ENCODE data around the gene TEX48. TPM values are rescaled to one million over a fixed set of nuclear protein-coding genes. Genes with fewer than 3 reads are reported as not detected.

The TEX48 gene
- total RNA-seq, 1 donor from 2014 or later = not detected

- no peak for DNase-seq (ENCODE audit: missing footprints)
These were observed 7.0 kb downstream of the TEX48 start for GRCh38 chr9:114674798-114675540.

GRCh38 chr9:114674076-114674797 lies 7.8 kb downstream of the TEX48 start:
- ATAC-seq (no peak), DNase-seq (ENCODE audit: missing footprints) (no peak)
- intact Hi-C loops (cut with DNase I) = no loop called here

More at GRCh38 chr9:114674798-114675540, 7.0 kb downstream of the TEX48 start:
- intact Hi-C loops (cut with DNase I) = no loop called here
- ATAC-seq = no peak

- intact Hi-C loops (cut with DNase I) = no loop called here
- ATAC-seq (no peak), DNase-seq (ENCODE audit: missing footprints) (no peak)
These were observed 10.4 kb downstream of the TEX48 start for GRCh38 chr9:114671605-114672004.

- no peak for ATAC-seq
- intact Hi-C loops (cut with DNase I) = no loop called here
- DNase-seq (ENCODE audit: missing footprints) = no peak
These were observed 12.0 kb downstream of the TEX48 start for GRCh38 chr9:114669961-114670360.

- ATAC-seq (no peak), DNase-seq (ENCODE audit: missing footprints) (no peak)
- intact Hi-C loops (cut with DNase I) = no loop called here
These were observed 13.8 kb downstream of the TEX48 start for GRCh38 chr9:114668146-114668545.

GRCh38 chr9:114666851-114667250 lies 15.1 kb downstream of the TEX48 start:
- intact Hi-C loops (cut with DNase I) = no loop called here

GRCh38 chr9:114666401-114666800 lies 15.6 kb downstream of the TEX48 start:
- no peak for ATAC-seq
- DNase-seq (ENCODE audit: missing footprints) = no peak
- intact Hi-C loops (cut with DNase I) = no loop called here

More at GRCh38 chr9:114666851-114667250, 15.1 kb downstream of the TEX48 start:
- DNase-seq (ENCODE audit: missing footprints) = no peak
- ATAC-seq = no peak

- intact Hi-C loops (cut with DNase I) = loop anchor here (5.0 kb wide), 1 partner anchor 348 kb away; no protein-coding TSS in a partner anchor
- no peak for DNase-seq (ENCODE audit: missing footprints)
- no peak for ATAC-seq
These were observed 17.8 kb downstream of the TEX48 start for GRCh38 chr9:114664181-114664580.

- ATAC-seq (peak; percentile 59), DNase-seq (ENCODE audit: missing footprints) (no peak)
- intact Hi-C loops (cut with DNase I) = loop anchor here (5.0 kb wide), 1 partner anchor 350 kb away; no protein-coding TSS in a partner anchor
These were observed 19.7 kb downstream of the TEX48 start for GRCh38 chr9:114662081-114662989.

GRCh38 chr9:114657705-114658104 lies 24.3 kb downstream of the TEX48 start, which contains the start of gene TEX53:
TEX53 (minus strand) TSS chr9:114657805; CDS start chr9:114657774, 31 bp downstream.
- ATAC-seq (no peak), DNase-seq (ENCODE audit: missing footprints) (no peak)
- intact Hi-C loops (cut with DNase I) = no loop called here

GRCh38 chr9:114656301-114656700 lies 25.7 kb downstream of the TEX48 start:
- no peak for ATAC-seq
- intact Hi-C loops (cut with DNase I) = no loop called here
- DNase-seq (ENCODE audit: missing footprints) = no peak

- no peak for DNase-seq (ENCODE audit: missing footprints)
- ATAC-seq = no peak
- intact Hi-C loops (cut with DNase I) = no loop called here
These were observed 26.3 kb downstream of the TEX48 start for GRCh38 chr9:114655689-114656088.

- ATAC-seq = peak; percentile 65
- intact Hi-C loops (cut with DNase I) = loop anchor here (1.0 to 5.0 kb wide), 2 partner anchors 166 to 248 kb away; no protein-coding TSS in a partner anchor
- no peak for DNase-seq (ENCODE audit: missing footprints)
These were observed 28.3 kb downstream of the TEX48 start for GRCh38 chr9:114653556-114654159.

- ATAC-seq (no peak), DNase-seq (ENCODE audit: missing footprints) (no peak)
- intact Hi-C loops (cut with DNase I) = loop anchor here (1.0 to 5.0 kb wide), 2 partner anchors 166 to 248 kb away; no protein-coding TSS in a partner anchor
These were observed 29.0 kb downstream of the TEX48 start for GRCh38 chr9:114652776-114653555.

- no peak for DNase-seq (ENCODE audit: missing footprints)
- intact Hi-C loops (cut with DNase I) = no loop called here
- no peak for ATAC-seq
These were observed 38.1 kb downstream of the TEX48 start for GRCh38 chr9:114643896-114644295.

- no peak for ATAC-seq
- intact Hi-C loops (cut with DNase I) = no loop called here
- no peak for DNase-seq (ENCODE audit: missing footprints)
These were observed 39.0 kb downstream of the TEX48 start for GRCh38 chr9:114643001-114643400.

GRCh38 chr9:114641967-114642366 lies 40.0 kb downstream of the TEX48 start:
- DNase-seq (ENCODE audit: missing footprints) (no peak), ATAC-seq (no peak)
- intact Hi-C loops (cut with DNase I) = no loop called here

- intact Hi-C loops (cut with DNase I) = no loop called here
- ATAC-seq = no peak
- DNase-seq (ENCODE audit: missing footprints) = no peak
These were observed 43.6 kb downstream of the TEX48 start for GRCh38 chr9:114638404-114638803.
